Muscle layer of duodenum (tissue), 2 donors: ENCODE data around the gene RECK.

Source experiments
- H3K27ac ChIP-seq: one replicate; pipeline ENCODE4 v1.7.0; 2013; ENCODE audit warnings: mild to moderate bottlenecking, low read length
- H3K27me3 ChIP-seq: one replicate; pipeline ENCODE4 v1.7.0; 2013; ENCODE audit warnings: low read depth, mild to moderate bottlenecking, control low read depth, low read length
- H3K36me3 ChIP-seq, 2 donors: one replicate each; pipeline ENCODE4 v1.7.0; 2013; ENCODE audit warnings: low read length in 2 of 2, control low read depth in 1 of 2, mild to moderate bottlenecking in 1 of 2; ENCODE audit not compliant: insufficient read depth in 2 of 2, control insufficient read depth in 1 of 2
- H3K4me1 ChIP-seq, 2 donors: one replicate each; pipeline ENCODE4 v1.7.0; 2013; ENCODE audit warnings: low read length in 2 of 2, mild to moderate bottlenecking in 2 of 2, control low read depth in 1 of 2, moderate library complexity in 1 of 2; ENCODE audit not compliant: insufficient read depth in 2 of 2, control insufficient read depth in 1 of 2
- H3K4me3 ChIP-seq, 2 donors: one replicate each; pipeline ENCODE4 v1.7.0; 2013; ENCODE audit warnings: low read length in 2 of 2, low read depth in 1 of 2, mild to moderate bottlenecking in 1 of 2
- H3K9me3 ChIP-seq, 2 donors: one replicate each; pipeline ENCODE4 v1.7.0; 2013; ENCODE audit warnings: low read length in 2 of 2, control low read depth in 1 of 2, mild to moderate bottlenecking in 1 of 2; ENCODE audit not compliant: control insufficient read depth in 1 of 2
- donor health status: healthy.

The RECK gene

GRCh38 chr9:36006549-36007315 is 30.0 kb upstream of the RECK start:
- no peaks in the 10 kb centered on the region for H3K36me3 ChIP-seq
- H3K9me3 ChIP-seq = peaks cover 0 to 3% of the 10 kb centered on the region in 2 donors
- peaks cover 0 to 5% of the 10 kb centered on the region in 2 donors for H3K4me1 ChIP-seq
- H3K27ac ChIP-seq = no peak overlapping the region
- no peaks in the 10 kb centered on the region for H3K27me3 ChIP-seq
- no peak overlapping the region for H3K4me3 ChIP-seq

DNA sequence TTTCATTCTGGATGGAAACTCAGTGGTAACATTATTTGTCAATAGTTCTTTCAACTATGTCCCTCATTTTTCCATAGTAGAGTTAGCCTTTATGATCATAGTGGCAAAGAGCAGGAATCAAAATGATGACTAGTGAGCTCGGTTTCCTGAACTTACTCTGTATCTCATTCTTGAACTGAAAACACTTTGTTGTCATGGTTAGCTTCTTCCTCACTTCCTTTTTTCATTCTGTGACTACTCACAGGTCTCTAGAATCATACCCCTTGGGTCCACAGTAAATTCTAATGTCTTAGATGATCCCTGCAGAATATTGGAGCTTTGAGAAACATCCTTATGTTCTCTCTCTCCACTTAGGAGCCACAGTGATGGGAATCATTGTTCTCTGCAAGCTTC is 29.4 kb upstream of the RECK start:
- peaks cover 0 to 5% of the 10 kb centered on the region in 2 donors for H3K4me1 ChIP-seq
- no peaks in the 10 kb centered on the region for H3K36me3 ChIP-seq
- H3K9me3 ChIP-seq = peaks cover 0 to 3% of the 10 kb centered on the region in 2 donors
- no peaks in the 10 kb centered on the region for H3K27me3 ChIP-seq
- no peak overlapping the region for H3K27ac ChIP-seq
- no peak overlapping the region for H3K4me3 ChIP-seq

- Histone ChIP-seq H3K9me3 (peaks cover 0 to 3% of the 10 kb centered on the region in 2 donors), H3K27me3 (no peaks in the 10 kb centered on the region), H3K4me3 (no peak overlapping the region), H3K4me1 (peaks cover 0 to 5% of the 10 kb centered on the region in 2 donors), H3K36me3 (no peaks in the 10 kb centered on the region), H3K27ac (no peak overlapping the region)
Observed at GRCh38 chr9:36007852-36008251, 28.9 kb upstream of the RECK start.

DNA sequence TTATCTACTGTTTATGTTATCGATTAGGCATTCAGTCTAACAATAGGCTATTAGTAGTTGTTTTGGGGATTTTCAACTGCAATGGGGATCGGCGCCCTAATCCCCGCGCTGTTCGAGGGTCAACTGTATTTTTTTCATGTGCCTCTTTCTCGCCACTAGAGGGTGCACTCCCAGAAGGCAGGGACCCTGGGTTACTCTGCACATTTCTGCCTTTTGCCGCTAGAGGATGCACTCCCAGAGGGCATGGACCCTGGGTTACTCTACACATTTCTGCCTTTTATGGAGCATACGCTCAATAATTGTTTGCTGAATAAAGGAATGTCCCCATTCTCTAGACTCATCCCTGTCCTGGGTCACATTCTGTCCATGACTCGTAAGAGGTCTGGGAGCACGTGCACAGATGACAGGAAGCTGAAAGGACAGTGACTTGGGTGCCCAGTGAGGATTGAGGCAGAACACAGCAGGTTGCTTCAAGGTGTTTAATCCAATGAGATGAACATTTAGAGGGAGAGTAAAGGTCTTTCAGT is 27.9 kb upstream of the RECK start:
- H3K4me3 ChIP-seq = no peak overlapping the region
- H3K4me1 ChIP-seq = peaks cover 0 to 5% of the 10 kb centered on the region in 2 donors
- no peak overlapping the region for H3K27ac ChIP-seq
- H3K9me3 ChIP-seq = peaks cover 0 to 3% of the 10 kb centered on the region in 2 donors
- no peaks in the 10 kb centered on the region for H3K36me3 ChIP-seq
- H3K27me3 ChIP-seq = no peaks in the 10 kb centered on the region

GRCh38 chr9:36011379-36011778 is 25.3 kb upstream of the RECK start:
- Histone ChIP-seq H3K9me3 (no peaks in the 10 kb centered on the region), H3K4me3 (no peak overlapping the region), H3K4me1 (peaks cover 0 to 5% of the 10 kb centered on the region in 2 donors), H3K27me3 (no peaks in the 10 kb centered on the region), H3K27ac (no peak overlapping the region), H3K36me3 (no peaks in the 10 kb centered on the region)

- Histone ChIP-seq H3K27me3 (no peaks in the 10 kb centered on the region), H3K4me3 (no peak overlapping the region), H3K27ac (no peak overlapping the region), H3K4me1 (no peaks in the 10 kb centered on the region), H3K9me3 (no peaks in the 10 kb centered on the region), H3K36me3 (no peaks in the 10 kb centered on the region)
Observed at GRCh38 chr9:36017278-36017677, 19.4 kb upstream of the RECK start.

- no peaks in the 10 kb centered on the region for H3K27me3 ChIP-seq
- no peaks in the 10 kb centered on the region for H3K4me1 ChIP-seq
- no peaks in the 10 kb centered on the region for H3K9me3 ChIP-seq
- H3K27ac ChIP-seq = no peak overlapping the region
- no peak overlapping the region for H3K4me3 ChIP-seq
- H3K36me3 ChIP-seq = no peaks in the 10 kb centered on the region
Observed at GRCh38 chr9:36018129-36018528, 18.6 kb upstream of the RECK start.

DNA sequence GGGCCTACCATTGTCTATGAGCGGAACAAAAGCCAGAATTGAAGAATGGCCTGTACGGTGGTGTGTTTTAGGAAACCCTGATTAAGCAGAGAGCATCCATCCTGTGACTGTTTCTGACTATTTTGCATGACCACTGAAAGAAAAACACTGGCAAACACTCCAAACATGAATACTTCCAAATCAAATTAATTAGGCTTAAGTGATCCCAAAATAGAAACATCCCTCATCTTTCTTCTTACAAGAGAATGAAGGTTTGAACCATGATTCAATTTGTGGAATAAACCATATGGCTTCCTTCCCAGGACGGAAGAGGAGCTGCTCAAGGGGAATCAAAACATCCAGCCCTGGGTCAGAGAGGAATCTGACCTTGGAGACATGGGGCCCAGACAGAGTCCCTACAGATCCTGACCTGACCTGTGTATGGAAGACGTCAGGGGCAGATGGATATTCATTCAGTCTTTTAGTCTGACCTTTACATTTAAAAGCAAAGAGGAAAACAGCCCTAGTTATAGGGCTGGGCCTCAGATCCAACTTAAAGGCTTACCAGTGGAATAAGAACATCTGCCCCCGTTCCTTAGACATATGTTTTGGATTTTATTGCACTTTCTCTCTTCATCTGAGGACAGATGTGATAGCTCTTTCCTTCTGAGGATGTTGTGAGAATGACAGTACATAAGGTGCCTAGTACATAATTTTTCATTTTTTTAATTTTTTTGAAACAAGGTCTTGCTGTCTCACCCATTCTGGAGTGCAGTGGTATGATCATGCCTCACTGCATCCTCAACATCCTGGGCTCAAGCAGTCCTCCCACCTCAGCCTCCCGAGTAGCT is 17.6 kb upstream of the RECK start:
- H3K36me3 ChIP-seq = no peaks in the 10 kb centered on the region
- no peaks in the 10 kb centered on the region for H3K4me1 ChIP-seq
- H3K9me3 ChIP-seq = no peaks in the 10 kb centered on the region
- no peak overlapping the region for H3K4me3 ChIP-seq
- no peaks in the 10 kb centered on the region for H3K27me3 ChIP-seq
- H3K27ac ChIP-seq = no peak overlapping the region

DNA sequence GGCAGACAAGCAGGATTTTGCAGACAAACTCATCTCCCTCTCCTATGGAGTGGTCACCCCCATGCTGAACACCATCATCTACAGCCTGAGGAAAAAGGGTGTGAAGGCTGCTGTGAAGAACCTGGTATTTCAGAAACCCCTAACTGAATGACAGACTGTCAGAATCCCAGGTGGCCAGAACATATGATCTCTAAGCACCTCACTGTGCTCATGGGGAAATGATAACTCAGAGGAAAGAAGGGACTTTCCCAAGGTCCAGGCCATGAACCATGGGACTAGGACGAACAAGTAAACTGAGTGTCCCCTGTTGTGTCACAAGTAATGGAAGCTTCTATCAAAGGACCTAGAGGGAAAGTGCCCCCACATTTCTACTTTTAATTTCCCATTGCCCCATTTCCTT is 14.7 kb upstream of the RECK start:
- Histone ChIP-seq H3K4me3 (no peak overlapping the region), H3K4me1 (no peaks in the 10 kb centered on the region), H3K27me3 (no peaks in the 10 kb centered on the region), H3K9me3 (no peaks in the 10 kb centered on the region), H3K36me3 (no peaks in the 10 kb centered on the region), H3K27ac (no peak overlapping the region)

GRCh38 chr9:36023260-36024048 is 13.3 kb upstream of the RECK start:
- Histone ChIP-seq H3K27me3 (no peaks in the 10 kb centered on the region), H3K4me3 (no peak overlapping the region), H3K27ac (no peak overlapping the region), H3K4me1 (no peaks in the 10 kb centered on the region), H3K9me3 (no peaks in the 10 kb centered on the region), H3K36me3 (no peaks in the 10 kb centered on the region)

GRCh38 chr9:36025746-36026145 is 11.0 kb upstream of the RECK start:
- no peak overlapping the region for H3K27ac ChIP-seq
- H3K27me3 ChIP-seq = no peaks in the 10 kb centered on the region
- H3K36me3 ChIP-seq = no peaks in the 10 kb centered on the region
- no peak overlapping the region for H3K4me3 ChIP-seq
- H3K4me1 ChIP-seq = no peaks in the 10 kb centered on the region
- H3K9me3 ChIP-seq = no peaks in the 10 kb centered on the region
